Heart left ventricle (tissue), 16 donors: Measurements from ENCODE around the gene ZMYND10. TPM values are rescaled to one million over a fixed set of nuclear protein-coding genes. Genes with fewer than 3 reads are reported as not detected.

Experiments used
- ATAC-seq, 4 donors: fragments of 200-7000 bp; cut with Tn5 transposase; one replicate each; pipeline ENCODE4 v1.9.1; 2020 to 2022; ENCODE audit warnings: moderate library complexity in 4 of 4, mild to moderate bottlenecking in 3 of 4, moderate number of reproducible peaks in 1 of 4
- DNase-seq, 5 donors: peaks; one replicate each; pipeline ENCODE4 v3.0.0-alpha.2; 2020
- H3K27ac ChIP-seq, 12 donors: fragments of 200-600 bp; sonication (generic) in 4 of 12; one replicate each; pipeline versions ENCODE4 v1.5.0 to v1.8.0; 2016 to 2022; ENCODE audit warnings: mild to moderate bottlenecking in 2 of 12
- H3K27me3 ChIP-seq, 9 donors: fragments of 200-600 bp; sonication (generic) in 2 of 9; one replicate each; pipeline versions ENCODE4 v1.5.1 to v1.8.0; 2016 to 2022; ENCODE audit warnings: mild to moderate bottlenecking in 3 of 9
- H3K36me3 ChIP-seq, 9 donors: fragments of 200-600 bp; sonication (generic) in 2 of 9; one replicate each; pipeline versions ENCODE4 v1.5.0 to v1.8.0; 2018 to 2022; ENCODE audit warnings: mild to moderate bottlenecking in 2 of 9
- H3K4me1 ChIP-seq, 12 donors: fragments of 200-600 bp; sonication (generic) in 4 of 12; one replicate each; pipeline versions ENCODE4 v1.5.0 to v1.8.0; 2016 to 2022; ENCODE audit warnings: mild to moderate bottlenecking in 3 of 12
- H3K4me3 ChIP-seq, 12 donors: fragments of 200-600 bp; sonication (generic) in 4 of 12; one replicate each; pipeline versions ENCODE4 v1.5.0 to v1.8.0; 2017 to 2022; ENCODE audit warnings: mild to moderate bottlenecking in 9 of 12, moderate library complexity in 4 of 12
- H3K9me3 ChIP-seq, 12 donors: fragments of 200-600 bp; sonication (generic) in 4 of 12; one replicate each; pipeline versions ENCODE4 v1.5.0 to v1.8.0; 2016 to 2022; ENCODE audit warnings: mild to moderate bottlenecking in 1 of 12
- POLR2A ChIP-seq, 2 donors: fragments of 450-650 bp; IDR thresholded peaks; one replicate each; pipeline ENCODE4 v1.6.1; 2017; ENCODE audit warnings: antibody characterized with exemption in 2 of 2, mild to moderate bottlenecking in 2 of 2, moderate library complexity in 2 of 2
- WGBS, 4 donors: extraction: QIAGEN DNeasy Blood & Tissue Kit in 2 of 4; methylation state at CpG; one replicate each; pipeline versions ENCODE4 v1.1.5 to v1.1.7; 2013 to 2018; 5-methylcytosine and 5-hydroxymethylcytosine counted together
- intact Hi-C, 10 donors: fragments of 100-400 bp; cut with DNase I; formaldehyde crosslinking; loops; one replicate each; pipeline versions ENCODE4 v1.11.1 to v1.14.2; 2022
- polyA plus RNA-seq, 2 donors: library from polyadenylated mRNA; stranded (reverse); fragments of 200-250 nt; gene quantifications; one replicate each; pipeline ENCODE4 v1.2.3, GENCODE V29; 2013
- total RNA-seq, 9 donors: library from RNA; depleted of rRNA in 2 of 9; stranded (reverse); fragments of >200 nt in 2 of 9; fragmentation: NEBNext Ultra II Directional in 3 of 9; extraction: Animal tissue kit (Norgen Biotek cat#: 25700) in 3 of 9; gene quantifications; one replicate each; pipeline versions ENCODE4 v1.1.0 to v1.2.4, GENCODE V29; 2016 to 2023
- TF ChIP-seq, protein P1 (sequence below), 12 donors: fragments of 200-600 bp; sonication (generic) in 4 of 12; IDR thresholded peaks; one replicate each; pipeline versions ENCODE4 v1.5.0 to v1.8.0; 2018 to 2022; ENCODE audit warnings: antibody characterized with exemption in 12 of 12, mild to moderate bottlenecking in 5 of 12
- donor health status: ischemic (EF 13 %, LVEDD 7.1; RV severe dilation, severe dysfunction).
- donor health status: healthy with polysubstance abuse.
- donor health status: DM: no; HTN: yes; CAD: no.
- donor health status: DM: no; HTN: no; CAD: no.
- donor health status: ischemic (EF 25% LVEDD 6.9; RV normal size, moderate dysfunction).
- donor health status: ischemic (EF 25% LVEDD 5.7; RV mildly dilated, moderate dysfunction).
- donor health status: healthy.
- donor health status: DM: yes; HTN: yes; CAD: no.
- donor health status: ischemic (EF 35%, LVEDD 5.7; RV mildly dilated, moderate dysfunction).
- donor health status: nonischemic (EF 11% LVEDD 7.7; RV severe dilation, severe dysfunction).
- donor health status: DM: yes; HTN: yes; CAD: no.
- donor health status: PGD.
- donor health status: ischemic (EF 29% LVEDD 5.4; RV normal size, mild dysfunction).
- donor health status: nonischemic (EF 23%, LVEDD 6.1; RV moderate dilation, normal function).

The ZMYND10 gene
- total and polyA plus RNA-seq, 11 donors = 0.15 to 1.4 (median 0.66) TPM; not detected in 5

DNA sequence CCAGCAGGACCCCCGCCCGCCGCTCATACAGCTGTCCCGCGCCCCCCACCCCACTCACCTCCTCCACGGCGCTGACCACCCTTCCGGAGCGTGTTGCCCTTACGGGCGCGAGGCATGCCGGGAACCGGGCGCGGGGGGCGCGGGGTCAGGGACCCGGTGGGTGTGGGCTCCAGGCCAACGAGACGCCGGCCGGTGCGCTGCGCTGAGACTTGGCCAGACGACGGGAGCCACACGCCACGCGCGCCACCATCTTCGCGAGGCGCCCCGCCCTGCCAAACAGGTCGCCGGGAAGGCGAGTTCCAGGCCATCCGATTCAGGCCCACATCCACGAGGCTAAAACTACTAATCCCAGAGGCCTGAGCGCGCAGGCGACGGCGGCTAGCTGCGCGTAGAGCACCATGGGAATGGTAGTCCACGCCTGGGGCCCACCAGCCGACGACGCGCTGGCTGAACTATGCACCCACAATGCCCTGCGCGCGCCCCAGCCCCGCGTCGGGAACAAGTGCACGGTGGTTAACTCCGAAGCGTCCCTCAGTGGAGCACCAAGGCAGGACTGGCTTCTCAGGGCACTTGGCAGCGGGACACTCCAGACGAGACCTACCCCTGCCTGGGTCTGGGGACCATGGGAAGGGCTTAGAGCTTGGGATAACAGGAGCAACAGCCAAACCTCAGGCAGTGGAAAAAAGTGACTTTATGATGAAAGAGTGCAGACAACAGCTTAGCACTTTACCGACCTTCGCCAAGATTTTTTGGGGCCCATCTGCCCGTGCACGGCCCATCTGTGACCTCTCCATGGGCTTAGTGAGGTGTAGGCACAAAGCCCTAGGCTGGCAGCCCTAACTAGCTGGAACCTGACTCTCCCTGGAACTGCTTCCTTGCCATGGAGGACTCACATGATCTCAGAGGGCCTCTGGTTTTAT is 53.1 kb downstream of the ZMYND10 start, which contains the start of gene IFRD2:
Gene IFRD2 (minus strand): TSS at position 271 of the 920 bp plus-strand sequence. CDS start 155 bp downstream, at position 116.
- Histone ChIP-seq H3K27ac (peak within 1 kb of the TSS; percentile 69 to 96 (median 90)), H3K36me3 (peaks cover 3 to 37% (median 27%) of the 10 kb centered on the region in 9 donors), H3K4me1 (peaks cover 4 to 43% (median 27%) of the 10 kb centered on the region in 12 donors), H3K4me3 (peak within 1 kb of the TSS; percentile 69 to 99 (median 90)), H3K27me3 (no peaks in the 10 kb centered on the region), H3K9me3 (no peaks in the 10 kb centered on the region)
- intact Hi-C loops = loop anchor here in 2 of 10 donors (5.0 to 10.0 kb wide), 2 partner anchors 35 to 358 kb away; partner anchors contain the start of gene TUSC2 (in 1 of the 2)
- ATAC-seq = peak; percentile 94 to 97 (median 94)
- peak; percentile 98 to 99 (median 98) for DNase-seq
- WGBS, 4 donors = 1% methylated on average over 19 to 67 of the region's 67 CpGs
- peak; percentile 24 to 64 for TF ChIP-seq POLR2A (IDR thresholded peaks at IDR 0.05)
- TF ChIP-seq, protein P1, sequence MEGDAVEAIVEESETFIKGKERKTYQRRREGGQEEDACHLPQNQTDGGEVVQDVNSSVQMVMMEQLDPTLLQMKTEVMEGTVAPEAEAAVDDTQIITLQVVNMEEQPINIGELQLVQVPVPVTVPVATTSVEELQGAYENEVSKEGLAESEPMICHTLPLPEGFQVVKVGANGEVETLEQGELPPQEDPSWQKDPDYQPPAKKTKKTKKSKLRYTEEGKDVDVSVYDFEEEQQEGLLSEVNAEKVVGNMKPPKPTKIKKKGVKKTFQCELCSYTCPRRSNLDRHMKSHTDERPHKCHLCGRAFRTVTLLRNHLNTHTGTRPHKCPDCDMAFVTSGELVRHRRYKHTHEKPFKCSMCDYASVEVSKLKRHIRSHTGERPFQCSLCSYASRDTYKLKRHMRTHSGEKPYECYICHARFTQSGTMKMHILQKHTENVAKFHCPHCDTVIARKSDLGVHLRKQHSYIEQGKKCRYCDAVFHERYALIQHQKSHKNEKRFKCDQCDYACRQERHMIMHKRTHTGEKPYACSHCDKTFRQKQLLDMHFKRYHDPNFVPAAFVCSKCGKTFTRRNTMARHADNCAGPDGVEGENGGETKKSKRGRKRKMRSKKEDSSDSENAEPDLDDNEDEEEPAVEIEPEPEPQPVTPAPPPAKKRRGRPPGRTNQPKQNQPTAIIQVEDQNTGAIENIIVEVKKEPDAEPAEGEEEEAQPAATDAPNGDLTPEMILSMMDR (IDR thresholded peaks at IDR 0.05) = peak in 2 of 12 donors; percentile 4 to 17

Other genes starting within 250 kb of the ZMYND10 start
- gene SEMA3F, start 190.4 kb downstream of the ZMYND10 start, total RNA-seq = 10 to 100 TPM in 6 of 9 donors, 1 to 10 TPM in 3; 6.1 to 94.1 (median 11.3) TPM
- 10 to 100 TPM in 1 of 2 donors, 1 to 10 TPM in 1; 9.3 to 23.9 TPM for gene SEMA3F, start 190.4 kb downstream of the ZMYND10 start, polyA plus RNA-seq
- gene GNAT1, start 154.1 kb downstream of the ZMYND10 start, total RNA-seq = under 1 TPM in 1 of 9 donors, not detected in 8; 0.40 TPM
- not detected for gene GNAT1, start 154.1 kb downstream of the ZMYND10 start, polyA plus RNA-seq
- gene SLC38A3, start 140.5 kb downstream of the ZMYND10 start, total RNA-seq = 10 to 100 TPM in 3 of 9 donors, 1 to 10 TPM in 6; 3.6 to 14.8 (median 8.4) TPM
- 1 to 10 TPM; 1.0 to 8.8 TPM for gene SLC38A3, start 140.5 kb downstream of the ZMYND10 start, polyA plus RNA-seq
- 100 to 1,000 TPM; 106 to 365 (median 140) TPM for gene GNAI2, start 109.5 kb downstream of the ZMYND10 start, total RNA-seq
- 100 to 1,000 TPM in 1 of 2 donors, 10 to 100 TPM in 1; 93.2 to 180 TPM for gene GNAI2, start 109.5 kb downstream of the ZMYND10 start, polyA plus RNA-seq
- gene SEMA3B, start 76.6 kb downstream of the ZMYND10 start, total RNA-seq = 10 to 100 TPM; 12.9 to 60.1 (median 17.8) TPM
- 10 to 100 TPM; 21.1 to 37.5 TPM for gene SEMA3B, start 76.6 kb downstream of the ZMYND10 start, polyA plus RNA-seq
- 10 to 100 TPM in 8 of 9 donors, 1 to 10 TPM in 1; 8.8 to 68.3 (median 31.5) TPM for gene LSMEM2, start 66.6 kb downstream of the ZMYND10 start, total RNA-seq
- gene LSMEM2, start 66.6 kb downstream of the ZMYND10 start, polyA plus RNA-seq = 10 to 100 TPM in 1 of 2 donors, 1 to 10 TPM in 1; 1.3 to 29.7 TPM
- 10 to 100 TPM; 47.5 to 94.9 (median 61.4) TPM for gene IFRD2, start 53.3 kb downstream of the ZMYND10 start, total RNA-seq
- gene IFRD2, start 53.3 kb downstream of the ZMYND10 start, polyA plus RNA-seq = 100 to 1,000 TPM in 1 of 2 donors, 10 to 100 TPM in 1; 80.5 to 106 TPM
- 1 to 10 TPM; 1.0 to 3.2 (median 1.6) TPM for gene HYAL3, start 46.3 kb downstream of the ZMYND10 start, total RNA-seq
- gene HYAL3, start 46.3 kb downstream of the ZMYND10 start, polyA plus RNA-seq = 1 to 10 TPM; 2.1 to 3.1 TPM
- gene NAA80, start 46.3 kb downstream of the ZMYND10 start, total RNA-seq = 10 to 100 TPM in 4 of 9 donors, 1 to 10 TPM in 5; 8.0 to 13.9 (median 9.8) TPM
- gene NAA80, start 46.3 kb downstream of the ZMYND10 start, polyA plus RNA-seq = 10 to 100 TPM in 1 of 2 donors, 1 to 10 TPM in 1; 5.0 to 10.4 TPM
- gene HYAL1, start 42.2 kb downstream of the ZMYND10 start, total RNA-seq = 10 to 100 TPM; 36.9 to 99.7 (median 57.8) TPM
- gene HYAL1, start 42.2 kb downstream of the ZMYND10 start, polyA plus RNA-seq = 10 to 100 TPM; 37.6 to 60.7 TPM
- 100 to 1,000 TPM in 2 of 9 donors, 10 to 100 TPM in 7; 24.0 to 234 (median 48.5) TPM for gene HYAL2, start 23.0 kb downstream of the ZMYND10 start, total RNA-seq
- gene HYAL2, start 23.0 kb downstream of the ZMYND10 start, polyA plus RNA-seq = 100 to 1,000 TPM in 1 of 2 donors, 10 to 100 TPM in 1; 52.2 to 119 TPM
- 10 to 100 TPM; 24.5 to 34.9 (median 29.0) TPM for gene TUSC2, start 17.5 kb downstream of the ZMYND10 start, total RNA-seq
- 10 to 100 TPM; 27.6 to 68.1 TPM for gene TUSC2, start 17.5 kb downstream of the ZMYND10 start, polyA plus RNA-seq
- 10 to 100 TPM in 7 of 9 donors, 1 to 10 TPM in 2; 7.9 to 25.5 (median 11.4) TPM for gene RASSF1, start 4.9 kb downstream of the ZMYND10 start, total RNA-seq
- 10 to 100 TPM; 14.2 to 58.6 TPM for gene RASSF1, start 4.9 kb downstream of the ZMYND10 start, polyA plus RNA-seq
- gene NPRL2, start 5.0 kb upstream of the ZMYND10 start, total RNA-seq = 10 to 100 TPM; 12.0 to 18.4 (median 15.3) TPM
- gene NPRL2, start 5.0 kb upstream of the ZMYND10 start, polyA plus RNA-seq = 10 to 100 TPM; 14.4 to 19.0 TPM
- 10 to 100 TPM in 2 of 9 donors, 1 to 10 TPM in 7; 4.9 to 16.5 (median 7.8) TPM for gene CYB561D2, start 5.1 kb upstream of the ZMYND10 start, total RNA-seq
- gene CYB561D2, start 5.1 kb upstream of the ZMYND10 start, polyA plus RNA-seq = 10 to 100 TPM in 1 of 2 donors, 1 to 10 TPM in 1; 6.7 to 18.6 TPM
- gene TMEM115, start 13.8 kb upstream of the ZMYND10 start, total RNA-seq = 10 to 100 TPM; 20.5 to 56.4 (median 28.9) TPM
- gene TMEM115, start 13.8 kb upstream of the ZMYND10 start, polyA plus RNA-seq = 10 to 100 TPM; 21.6 to 57.3 TPM
- gene CACNA2D2, start 157.9 kb upstream of the ZMYND10 start, total RNA-seq = 1 to 10 TPM in 8 of 9 donors, under 1 TPM in 1; 0.95 to 3.6 (median 2.7) TPM
- 1 to 10 TPM in 1 of 2 donors, under 1 TPM in 1; 0.49 to 1.5 TPM for gene CACNA2D2, start 157.9 kb upstream of the ZMYND10 start, polyA plus RNA-seq
- gene C3orf18, start 222.0 kb upstream of the ZMYND10 start, total RNA-seq = 10 to 100 TPM; 25.4 to 56.8 (median 40.0) TPM
- 10 to 100 TPM; 28.7 to 28.9 TPM for gene C3orf18, start 222.0 kb upstream of the ZMYND10 start, polyA plus RNA-seq
- 10 to 100 TPM in 7 of 9 donors, 1 to 10 TPM in 2; 7.8 to 19.7 (median 13.8) TPM for gene HEMK1, start 223.8 kb upstream of the ZMYND10 start, total RNA-seq
- gene HEMK1, start 223.8 kb upstream of the ZMYND10 start, polyA plus RNA-seq = 10 to 100 TPM; 10.9 to 16.7 TPM